Mammary epithelial cell (primary cell): ENCODE results near the gene ERBIN.

Source experiments
- EZH2 ChIP-seq: IDR thresholded peaks from 2 replicates; pipeline ENCODE4 v1.6.1; 2012; ENCODE audit warnings: low read length, inconsistent platforms, borderline replicate concordance
- TF ChIP-seq, protein P1 (sequence below), 2 donors: IDR thresholded peaks in 1 of 2; conservative IDR thresholded peaks in 1 of 2; 2 replicates each; pipeline ENCODE4 v1.5.1; 2011 to 2012; ENCODE audit warnings: inconsistent platforms in 2 of 2, low read length in 2 of 2, mild to moderate bottlenecking in 2 of 2, control low read depth in 1 of 2, low read depth in 1 of 2; ENCODE audit not compliant: insufficient read depth in 1 of 2; ENCODE audit errors: extremely low read depth in 1 of 2

DNA sequence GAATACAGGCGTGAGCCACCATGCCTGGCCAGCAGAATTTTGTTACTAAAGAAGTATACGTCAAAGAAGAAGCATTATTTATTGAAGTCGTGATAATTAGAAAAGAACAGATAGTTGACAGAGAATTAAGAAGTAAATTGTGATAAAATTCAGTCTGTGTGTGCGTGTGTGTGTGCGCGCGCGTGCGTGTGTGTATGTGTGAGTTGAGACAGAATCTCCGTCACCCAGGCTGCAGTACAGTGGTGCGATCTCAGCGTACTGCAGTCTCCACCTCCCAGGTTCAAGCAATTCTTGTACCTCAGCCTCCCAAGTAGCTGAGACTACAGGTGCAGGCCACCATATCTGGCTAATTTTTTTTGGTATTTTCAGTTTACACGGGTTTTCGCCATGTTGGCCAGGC, 77.8 kb downstream of the ERBIN start:
- TF ChIP-seq, protein P1, sequence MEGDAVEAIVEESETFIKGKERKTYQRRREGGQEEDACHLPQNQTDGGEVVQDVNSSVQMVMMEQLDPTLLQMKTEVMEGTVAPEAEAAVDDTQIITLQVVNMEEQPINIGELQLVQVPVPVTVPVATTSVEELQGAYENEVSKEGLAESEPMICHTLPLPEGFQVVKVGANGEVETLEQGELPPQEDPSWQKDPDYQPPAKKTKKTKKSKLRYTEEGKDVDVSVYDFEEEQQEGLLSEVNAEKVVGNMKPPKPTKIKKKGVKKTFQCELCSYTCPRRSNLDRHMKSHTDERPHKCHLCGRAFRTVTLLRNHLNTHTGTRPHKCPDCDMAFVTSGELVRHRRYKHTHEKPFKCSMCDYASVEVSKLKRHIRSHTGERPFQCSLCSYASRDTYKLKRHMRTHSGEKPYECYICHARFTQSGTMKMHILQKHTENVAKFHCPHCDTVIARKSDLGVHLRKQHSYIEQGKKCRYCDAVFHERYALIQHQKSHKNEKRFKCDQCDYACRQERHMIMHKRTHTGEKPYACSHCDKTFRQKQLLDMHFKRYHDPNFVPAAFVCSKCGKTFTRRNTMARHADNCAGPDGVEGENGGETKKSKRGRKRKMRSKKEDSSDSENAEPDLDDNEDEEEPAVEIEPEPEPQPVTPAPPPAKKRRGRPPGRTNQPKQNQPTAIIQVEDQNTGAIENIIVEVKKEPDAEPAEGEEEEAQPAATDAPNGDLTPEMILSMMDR (conservative IDR thresholded peaks at IDR 0.05 in 1 of 2, IDR thresholded peaks at IDR 0.05 in 1 of 2; ENCODE audit: extremely low read depth in 1 of 2, insufficient read depth in 1 of 2, low read depth in 1 of 2, low read length in 2 of 2): no peak
- TF ChIP-seq EZH2: no peak
